NCI-H1092 (cell line): ENCODE results near the gene MAP2K7.
"Not testable (repeated sequence)": the region's sequence is repeated elsewhere in the genome, so short reads cannot be mapped to it uniquely, and the experiment has no call there.

ENCODE experiments used
- DNase-seq: peaks from one replicate; lab custom pipeline; 2025; lab: John Stamatoyannopoulos, UW

Gene MAP2K7

DNA sequence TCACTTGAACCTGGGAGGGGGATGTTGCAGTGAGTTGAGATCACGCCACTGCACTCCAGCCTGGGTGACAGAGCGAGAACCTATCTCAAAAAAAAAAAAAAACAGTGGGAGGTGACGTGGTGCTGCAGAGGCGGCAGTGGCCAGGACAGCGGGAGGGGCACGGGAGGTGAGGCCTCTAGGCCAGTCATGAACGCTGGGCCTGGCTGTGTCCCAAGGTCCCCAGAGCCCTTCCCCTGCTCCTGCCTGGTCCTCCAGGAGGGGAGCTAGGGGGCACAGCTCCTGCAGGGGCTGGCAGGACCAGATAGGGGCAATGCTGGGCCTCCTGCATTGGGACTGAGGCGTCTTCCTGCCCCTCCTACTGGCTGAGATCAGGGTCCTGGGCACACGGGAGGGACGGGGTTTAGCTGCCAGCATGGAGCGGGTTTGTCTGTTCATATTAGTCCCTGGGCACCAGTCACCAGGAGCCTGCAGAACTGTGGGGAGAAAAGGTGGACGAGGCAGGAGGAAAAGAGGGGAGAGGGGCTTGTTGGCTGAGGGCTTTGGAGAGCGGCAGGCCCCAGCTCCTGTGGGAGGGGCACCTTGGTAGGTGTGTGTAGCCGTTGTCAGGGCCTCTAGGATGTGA is 4.5 kb downstream of the MAP2K7 start:
- no peak for DNase-seq

- DNase-seq = no peak
Observed at GRCh38 chr19:7908742-7909461, 5.2 kb downstream of the MAP2K7 start.

GRCh38 chr19:7909471-7910067 is 5.9 kb downstream of the MAP2K7 start:
- no peak for DNase-seq

DNA sequence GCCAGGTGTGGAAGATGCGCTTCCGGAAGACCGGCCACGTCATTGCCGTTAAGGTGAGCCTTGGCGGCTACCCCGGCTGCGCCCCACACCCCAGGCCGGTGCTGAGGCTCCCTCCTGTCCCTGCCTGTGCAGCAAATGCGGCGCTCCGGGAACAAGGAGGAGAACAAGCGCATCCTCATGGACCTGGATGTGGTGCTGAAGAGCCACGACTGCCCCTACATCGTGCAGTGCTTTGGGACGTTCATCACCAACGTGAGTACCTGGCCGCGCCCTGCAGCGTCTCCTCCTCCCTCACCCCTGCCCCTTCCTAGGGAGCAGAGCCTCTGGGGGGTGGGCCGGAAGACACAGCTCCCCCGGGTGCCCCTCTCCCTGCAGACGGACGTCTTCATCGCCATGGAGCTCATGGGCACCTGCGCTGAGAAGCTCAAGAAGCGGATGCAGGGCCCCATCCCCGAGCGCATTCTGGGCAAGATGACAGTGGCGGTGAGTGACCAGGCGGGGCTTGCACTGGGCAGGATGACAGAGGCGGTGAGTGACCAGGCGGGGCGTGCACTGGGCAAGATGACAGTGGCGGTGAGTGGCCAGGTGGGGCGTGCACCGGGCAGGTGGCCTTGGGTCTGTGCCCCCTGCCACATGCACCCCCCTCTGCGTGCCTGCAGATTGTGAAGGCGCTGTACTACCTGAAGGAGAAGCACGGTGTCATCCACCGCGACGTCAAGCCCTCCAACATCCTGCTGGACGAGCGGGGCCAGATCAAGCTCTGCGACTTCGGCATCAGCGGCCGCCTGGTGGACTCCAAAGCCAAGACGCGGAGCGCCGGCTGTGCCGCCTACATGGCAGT is 6.9 kb downstream of the MAP2K7 start:
- DNase-seq = no peak

DNA sequence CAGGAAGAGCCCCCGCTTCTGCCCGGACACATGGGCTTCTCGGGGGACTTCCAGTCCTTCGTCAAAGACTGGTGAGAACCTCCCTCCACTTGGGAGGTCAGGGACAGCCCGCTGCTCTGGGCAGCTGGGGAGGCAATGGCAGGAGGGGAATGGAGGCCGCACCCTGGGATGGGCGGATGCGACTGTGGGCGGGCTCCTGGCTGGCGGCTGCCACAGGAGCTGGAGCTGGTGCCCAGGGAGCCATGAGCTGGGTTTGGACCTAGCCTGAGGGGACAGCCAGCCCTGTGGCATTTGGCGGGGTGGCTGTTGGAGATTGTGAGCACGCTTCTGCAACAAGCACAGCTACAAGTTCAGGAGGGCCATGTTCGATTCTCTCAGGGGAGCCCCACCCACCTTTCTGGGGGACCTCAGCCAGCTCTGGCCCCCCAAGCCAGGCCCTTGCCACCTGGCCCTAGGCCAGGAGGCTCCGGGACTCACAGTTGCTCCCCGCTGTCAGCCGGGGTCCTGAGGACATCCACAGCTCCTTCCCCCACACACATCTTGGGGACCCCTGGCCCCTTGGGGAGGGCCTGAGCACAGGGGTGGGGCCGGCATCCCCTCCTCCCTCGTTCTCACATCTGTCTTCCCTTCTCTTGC is 7.9 kb downstream of the MAP2K7 start:
- DNase-seq = no peak

DNA sequence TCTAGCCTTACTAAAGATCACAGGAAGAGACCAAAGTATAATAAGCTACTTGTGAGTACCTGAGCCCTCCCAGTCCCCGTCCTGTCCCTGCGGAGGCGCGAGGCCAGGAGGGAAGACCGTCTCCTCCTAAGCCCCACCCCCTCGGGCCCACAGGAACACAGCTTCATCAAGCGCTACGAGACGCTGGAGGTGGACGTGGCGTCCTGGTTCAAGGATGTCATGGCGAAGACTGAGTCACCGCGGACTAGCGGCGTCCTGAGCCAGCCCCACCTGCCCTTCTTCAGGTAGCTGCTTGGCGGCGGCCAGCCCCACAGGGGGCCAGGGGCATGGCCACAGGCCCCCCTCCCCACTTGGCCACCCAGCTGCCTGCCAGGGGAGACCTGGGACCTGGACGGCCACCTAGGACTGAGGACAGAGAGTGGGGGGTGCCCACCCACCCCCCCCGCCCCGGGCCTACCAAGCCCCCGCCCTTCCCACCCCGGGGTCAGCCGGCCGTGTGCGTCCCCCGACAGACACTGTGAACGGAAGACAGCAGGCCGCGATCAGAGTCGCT is 8.5 kb downstream of the MAP2K7 start:
- DNase-seq = no peak

DNA sequence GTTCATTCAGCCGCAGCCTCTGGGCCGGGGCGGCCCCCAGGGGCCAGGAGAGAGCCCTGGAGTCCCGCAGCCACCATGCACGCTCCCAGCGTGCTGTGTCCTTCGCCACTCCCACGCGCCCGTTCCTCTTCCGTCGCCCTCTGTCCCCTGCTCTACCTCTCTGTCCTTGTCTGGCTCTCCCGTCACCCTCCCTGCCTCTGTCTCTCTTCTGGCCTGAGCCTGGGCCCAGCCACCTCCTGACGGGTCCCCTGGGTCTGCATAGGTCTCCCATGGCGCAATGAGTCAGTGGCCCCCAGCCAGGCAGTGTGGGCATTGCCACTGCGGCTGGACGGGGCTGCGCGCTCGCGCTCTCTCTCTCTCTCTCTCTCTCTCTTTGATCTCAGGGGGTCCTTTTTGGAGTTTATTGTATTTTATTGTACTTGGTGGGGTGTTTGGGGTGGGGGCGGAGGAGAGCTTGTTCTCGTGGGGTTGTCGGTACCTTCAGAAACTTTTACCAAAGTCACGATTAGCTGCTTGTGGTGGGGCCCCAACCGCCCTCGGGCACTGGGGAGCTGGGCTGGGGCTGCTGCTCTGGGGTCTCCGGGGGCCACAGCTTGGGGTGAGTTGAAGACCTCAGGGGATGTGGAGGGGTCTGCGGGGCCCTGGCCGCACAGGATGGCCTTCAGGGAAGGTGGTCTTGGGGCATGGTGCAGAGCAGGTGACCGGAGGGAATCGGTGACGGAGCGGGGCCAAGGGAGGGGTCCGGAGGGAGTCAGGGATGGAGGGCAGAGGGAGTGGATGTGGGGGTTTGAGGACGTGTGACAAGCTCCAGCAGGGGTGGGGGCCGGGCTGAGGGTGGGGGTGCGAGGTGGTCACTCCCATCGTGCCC is 9.3 kb downstream of the MAP2K7 start:
- DNase-seq = no peak

DNA sequence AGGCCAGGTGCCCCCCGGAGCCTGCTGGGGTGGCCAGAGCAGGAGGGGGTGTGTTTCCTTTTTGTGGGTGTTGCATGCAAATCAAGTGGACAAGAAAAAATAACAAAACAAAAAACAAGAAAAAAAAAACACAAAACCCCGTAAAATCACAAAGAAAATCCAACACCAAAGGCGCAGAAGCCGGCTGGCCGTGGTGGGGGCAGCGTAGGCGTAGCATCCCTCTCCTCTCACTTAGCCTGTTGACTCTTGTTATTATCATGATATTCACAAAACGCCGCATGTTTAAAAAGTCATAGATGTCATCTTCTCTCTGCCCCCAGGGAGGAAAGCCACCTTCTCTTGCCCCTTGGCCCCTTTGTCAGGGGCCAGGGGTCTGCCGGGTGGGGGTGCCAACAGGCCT is 10.0 kb downstream of the MAP2K7 start:
- no peak for DNase-seq

- no peak for DNase-seq
Observed at GRCh38 chr19:7914099-7914498, 10.4 kb downstream of the MAP2K7 start.

- no peak for DNase-seq
Observed at GRCh38 chr19:7914598-7915045, 10.9 kb downstream of the MAP2K7 start, which contains the start of gene TGFBR3L. Gene TGFBR3L (plus strand): TSS chr19:7914830.

DNA sequence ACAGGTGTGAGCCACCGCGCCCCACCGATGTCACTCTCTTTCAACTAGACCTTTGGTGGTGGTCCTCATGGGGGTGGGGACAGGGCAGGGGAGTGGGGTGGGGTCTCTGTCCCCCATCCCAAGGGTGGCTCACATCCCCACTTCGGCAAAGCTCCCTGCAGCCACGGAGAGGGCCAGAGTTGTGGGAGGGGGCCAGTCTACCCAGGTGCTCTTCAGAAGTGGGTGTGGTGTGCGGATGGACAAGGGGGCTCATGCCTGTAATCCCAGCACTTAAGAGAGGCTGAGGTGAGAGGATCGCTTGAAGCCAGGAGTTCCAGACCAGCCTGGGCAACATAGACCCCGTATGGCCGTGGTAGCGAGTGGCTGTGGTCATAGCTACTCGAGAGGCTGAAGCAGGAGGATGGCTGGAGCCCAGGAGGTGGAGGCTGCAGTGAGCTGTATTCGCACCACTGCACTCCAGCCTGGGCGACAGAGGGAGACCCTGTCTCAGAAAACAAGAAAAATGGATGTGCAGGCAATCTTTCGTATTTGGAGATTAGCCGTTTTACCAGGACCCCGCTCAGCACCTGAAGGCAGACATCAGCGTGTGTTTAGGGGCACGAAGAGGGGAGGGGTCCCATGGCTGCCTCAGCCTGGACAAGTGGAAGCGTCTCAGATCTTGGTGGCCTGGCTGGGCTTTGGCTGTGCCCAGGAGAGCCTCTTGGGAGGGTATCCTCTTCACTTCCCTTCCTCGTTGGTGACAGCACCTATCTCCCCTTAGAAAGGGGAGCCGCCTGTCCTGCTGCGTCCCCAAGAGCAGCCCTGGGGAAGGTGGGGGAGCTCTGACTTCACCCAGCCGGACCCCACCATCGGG is 11.8 kb downstream of the MAP2K7 start:
- no peak for DNase-seq

GRCh38 chr19:7916103-7916954 is 12.7 kb downstream of the MAP2K7 start:
- no peak for DNase-seq

DNA sequence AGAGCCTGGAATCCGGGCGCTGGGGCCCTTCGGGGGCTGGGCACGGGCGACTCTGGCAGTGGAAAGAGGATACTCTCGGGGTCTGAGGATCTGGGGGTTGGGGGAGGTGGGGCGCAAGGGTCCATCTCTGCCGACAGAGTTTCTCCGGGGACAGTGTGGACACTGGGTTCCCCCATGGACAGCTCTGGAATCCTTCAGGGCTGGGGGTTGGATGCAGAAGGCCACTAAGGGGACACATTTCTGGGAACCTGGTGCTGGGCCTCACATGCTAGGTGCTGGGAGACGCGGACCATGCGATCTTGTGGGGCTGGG is 13.2 kb downstream of the MAP2K7 start:
- DNase-seq = no peak

DNA sequence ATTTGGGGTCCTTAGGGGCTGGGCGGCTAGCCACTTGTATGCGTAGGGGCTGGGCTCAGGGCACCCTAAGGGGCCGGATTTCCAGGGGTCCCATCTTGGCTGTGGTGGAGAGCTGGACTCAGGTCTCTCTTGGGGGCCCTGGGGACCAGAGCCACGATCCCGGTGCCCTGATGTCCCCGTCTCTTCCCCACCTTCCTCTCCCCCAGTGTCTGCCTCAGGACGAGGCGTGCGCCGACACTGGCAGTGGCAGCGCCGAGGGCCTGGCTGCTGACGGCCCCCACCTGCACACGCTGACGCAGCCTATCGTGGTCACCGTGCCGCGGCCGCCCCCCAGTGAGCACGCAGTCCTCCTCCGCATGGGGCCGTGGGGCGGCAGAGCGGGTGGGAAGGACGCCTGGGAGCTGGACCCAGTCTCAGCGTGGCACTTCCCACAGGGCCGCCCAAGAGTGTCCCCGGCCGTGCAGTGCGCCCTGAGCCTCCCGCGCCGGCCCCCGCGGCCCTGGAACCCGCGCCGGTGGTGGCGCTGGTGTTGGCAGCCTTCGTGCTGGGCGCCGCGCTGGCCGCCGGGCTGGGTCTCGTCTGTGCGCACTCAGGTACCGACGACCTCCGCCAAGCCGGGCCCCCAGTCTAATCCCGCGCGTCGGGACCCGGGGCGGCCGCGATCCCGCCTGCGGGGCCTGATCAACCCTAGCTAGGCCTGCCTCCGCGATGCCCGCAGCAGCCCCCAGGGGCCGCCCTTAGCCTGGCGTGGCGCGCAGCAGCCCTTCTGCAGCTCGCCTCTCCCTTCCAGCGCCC is 13.8 kb downstream of the MAP2K7 start:
- peak; percentile 30 for DNase-seq

DNA sequence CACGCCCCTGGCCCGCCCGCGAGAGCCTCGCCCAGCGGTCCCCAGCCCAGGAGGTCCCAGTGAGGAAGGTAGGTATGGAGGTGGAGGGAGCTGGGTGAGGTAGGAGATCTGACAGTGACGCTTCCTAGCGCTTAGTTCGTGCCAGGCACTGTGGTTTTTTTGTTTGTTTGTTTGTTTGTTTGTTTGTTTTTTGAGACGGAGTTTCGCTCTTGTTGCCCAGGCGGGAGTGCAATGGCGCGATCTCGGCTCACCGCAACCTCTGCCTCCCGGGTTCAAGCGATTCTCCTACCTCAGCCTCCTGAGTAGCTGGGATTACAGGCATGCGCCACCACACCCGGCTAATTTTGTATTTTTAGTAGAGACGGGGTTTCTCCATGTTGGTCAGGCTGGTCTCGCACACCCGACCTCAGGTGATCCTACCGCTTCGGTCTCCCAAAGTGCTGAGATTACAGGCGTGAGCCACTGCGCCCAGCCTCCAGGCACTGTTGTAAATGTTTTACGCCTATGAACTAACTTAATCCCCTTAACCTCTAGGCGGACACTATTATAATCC is 14.5 kb downstream of the MAP2K7 start:
- not testable (repeated sequence) for DNase-seq

GRCh38 chr19:7918615-7919421 is 15.1 kb downstream of the MAP2K7 start:
- DNase-seq = no peak
